ENCODE measurements around the gene BTG4. TPM values are rescaled to one million over a fixed set of nuclear protein-coding genes. Genes with fewer than 3 reads are reported as not detected.

The BTG4 gene
- total RNA-seq, 4 donors from 2014 or later: not detected

DNA sequence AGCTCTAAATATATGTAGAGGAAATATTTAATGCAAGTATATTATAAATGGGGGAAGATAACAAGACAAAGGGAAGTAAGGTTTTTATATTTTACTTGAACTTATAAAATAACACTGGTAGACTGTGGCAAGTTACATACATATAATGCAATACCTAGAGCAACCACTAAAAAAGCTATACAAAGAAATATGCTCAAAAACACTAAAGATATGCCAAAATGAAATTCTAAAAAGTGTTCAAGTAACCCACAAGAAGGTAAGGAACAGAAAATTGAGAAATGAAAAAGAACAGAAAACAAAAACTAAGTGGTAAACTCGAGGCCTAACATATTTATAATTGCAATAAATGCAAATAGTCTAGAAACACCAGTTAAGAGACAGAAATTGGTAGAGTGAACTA is 32.5 kb downstream of the BTG4 start:
- no peak for ATAC-seq
- 79% methylated on average over 1 of the region's 1 CpG; no CpG with 5 or more reads in 1 of the 2 donors for WGBS, 2 donors (ENCODE audit: low coverage in 1 of 2)

DNA sequence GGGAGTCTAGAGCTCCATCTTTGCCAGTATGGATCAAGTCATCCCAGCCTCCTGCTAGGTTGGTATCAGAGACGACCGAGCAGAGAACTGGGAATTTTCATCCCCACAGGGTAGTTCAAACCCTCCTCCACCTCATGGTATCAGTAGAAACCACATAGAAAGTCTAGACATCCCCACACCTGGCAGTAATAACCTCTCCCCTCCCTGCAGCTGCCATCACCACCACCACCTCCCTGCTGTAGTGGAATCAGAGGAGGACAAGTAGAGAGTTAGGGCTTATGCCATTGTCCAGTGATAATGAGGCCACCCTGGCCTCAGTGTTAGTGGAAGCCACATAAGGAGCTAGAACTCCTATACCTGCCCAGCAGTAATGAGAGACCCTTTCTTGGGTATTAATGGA is 34.3 kb downstream of the BTG4 start:
- Histone ChIP-seq H3K4me1 (no peaks in the 10 kb centered on the region), H3K9me3 (peaks cover 0 to 20% (median 0%) of the 10 kb centered on the region in 3 donors), H3K36me3 (no peaks in the 10 kb centered on the region), H3K27ac (no peak overlapping the region), H3K27me3 (no peaks in the 10 kb centered on the region), H3K4me3 (no peak overlapping the region)
- TF ChIP-seq POLR2AphosphoS5 (IDR thresholded peaks at IDR 0.05) (no peak), POLR2A (IDR thresholded peaks at IDR 0.05) (no peak)
- TF ChIP-seq, protein P1, sequence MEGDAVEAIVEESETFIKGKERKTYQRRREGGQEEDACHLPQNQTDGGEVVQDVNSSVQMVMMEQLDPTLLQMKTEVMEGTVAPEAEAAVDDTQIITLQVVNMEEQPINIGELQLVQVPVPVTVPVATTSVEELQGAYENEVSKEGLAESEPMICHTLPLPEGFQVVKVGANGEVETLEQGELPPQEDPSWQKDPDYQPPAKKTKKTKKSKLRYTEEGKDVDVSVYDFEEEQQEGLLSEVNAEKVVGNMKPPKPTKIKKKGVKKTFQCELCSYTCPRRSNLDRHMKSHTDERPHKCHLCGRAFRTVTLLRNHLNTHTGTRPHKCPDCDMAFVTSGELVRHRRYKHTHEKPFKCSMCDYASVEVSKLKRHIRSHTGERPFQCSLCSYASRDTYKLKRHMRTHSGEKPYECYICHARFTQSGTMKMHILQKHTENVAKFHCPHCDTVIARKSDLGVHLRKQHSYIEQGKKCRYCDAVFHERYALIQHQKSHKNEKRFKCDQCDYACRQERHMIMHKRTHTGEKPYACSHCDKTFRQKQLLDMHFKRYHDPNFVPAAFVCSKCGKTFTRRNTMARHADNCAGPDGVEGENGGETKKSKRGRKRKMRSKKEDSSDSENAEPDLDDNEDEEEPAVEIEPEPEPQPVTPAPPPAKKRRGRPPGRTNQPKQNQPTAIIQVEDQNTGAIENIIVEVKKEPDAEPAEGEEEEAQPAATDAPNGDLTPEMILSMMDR (IDR thresholded peaks at IDR 0.05): no peak
- ATAC-seq: no peak
- WGBS, 2 donors (ENCODE audit: low coverage in 1 of 2): 90% methylated on average over 2 of the region's 2 CpGs; no CpG with 5 or more reads in 1 of the 2 donors

More for the DNA sequence above, 32.5 kb downstream of the BTG4 start:
- Histone ChIP-seq H3K4me3 (no peak overlapping the region), H3K36me3 (no peaks in the 10 kb centered on the region), H3K27ac (no peak overlapping the region), H3K27me3 (no peaks in the 10 kb centered on the region), H3K4me1 (no peaks in the 10 kb centered on the region), H3K9me3 (peaks cover 0 to 28% (median 0%) of the 10 kb centered on the region in 3 donors)
- no peak for TF ChIP-seq POLR2AphosphoS5 (IDR thresholded peaks at IDR 0.05)
- TF ChIP-seq, protein P1 (IDR thresholded peaks at IDR 0.05): no peak
- TF ChIP-seq POLR2A (IDR thresholded peaks at IDR 0.05): no peak

DNA sequence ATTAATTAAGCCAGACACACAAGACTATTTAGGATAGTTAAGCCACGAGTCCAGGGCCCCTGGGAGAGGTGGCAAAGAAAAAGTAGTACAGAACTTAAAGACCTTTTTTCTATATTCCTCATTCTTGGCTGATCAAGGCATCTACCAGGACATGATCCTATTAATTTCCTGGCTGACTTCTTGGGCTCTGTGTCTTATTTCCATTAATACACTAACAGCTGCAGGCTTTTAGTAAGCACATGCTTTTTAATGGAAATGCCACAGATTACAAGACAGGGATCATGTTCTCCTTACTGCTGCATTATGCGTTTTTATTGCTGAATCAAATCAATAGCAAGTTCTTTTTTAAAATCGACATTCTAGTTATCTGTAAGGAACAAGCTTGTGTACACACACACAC is 35.2 kb downstream of the BTG4 start:
- 37 to 56% methylated on average over 3 of the region's 3 CpGs for WGBS, 2 donors (ENCODE audit: low coverage in 1 of 2)

DNA sequence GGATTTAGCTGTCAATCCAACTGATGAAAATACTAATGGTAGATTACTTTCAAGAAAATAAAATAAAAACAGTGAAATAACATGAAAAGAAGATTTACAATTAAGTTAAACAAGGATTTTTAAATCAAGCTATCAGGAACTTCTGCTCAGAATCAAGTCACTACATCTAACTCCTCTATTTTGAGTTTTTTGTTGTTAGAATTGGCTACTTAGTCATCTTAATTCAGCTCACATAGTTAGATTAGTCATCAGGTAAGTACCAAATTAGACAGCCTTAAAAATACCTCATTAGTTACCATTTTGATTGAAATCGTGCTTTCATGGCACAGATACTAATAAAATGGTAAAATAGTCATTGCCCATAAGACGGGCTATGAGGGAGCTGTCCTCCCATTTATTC is 35.8 kb downstream of the BTG4 start:
- TF ChIP-seq, protein P1 (IDR thresholded peaks at IDR 0.05): no peak
- TF ChIP-seq POLR2AphosphoS5 (IDR thresholded peaks at IDR 0.05) (no peak), POLR2A (IDR thresholded peaks at IDR 0.05) (no peak), EP300 (IDR thresholded peaks at IDR 0.05) (no peak)
- Histone ChIP-seq H3K4me1 (no peaks in the 10 kb centered on the region), H3K9me3 (peaks cover 0 to 15% (median 0%) of the 10 kb centered on the region in 3 donors), H3K36me3 (no peaks in the 10 kb centered on the region), H3K27me3 (no peaks in the 10 kb centered on the region), H3K27ac (no peak overlapping the region), H3K4me3 (no peak overlapping the region)
- 34 to 100% methylated on average over 1 to 2 of the region's 2 CpGs for WGBS, 2 donors (ENCODE audit: low coverage in 1 of 2)
- no peak for ATAC-seq

More for the DNA sequence above, 35.2 kb downstream of the BTG4 start:
- TF ChIP-seq, protein P1 (IDR thresholded peaks at IDR 0.05): no peak
- TF ChIP-seq POLR2AphosphoS5 (IDR thresholded peaks at IDR 0.05) (no peak), POLR2A (IDR thresholded peaks at IDR 0.05) (no peak), EP300 (IDR thresholded peaks at IDR 0.05) (no peak)
- Histone ChIP-seq H3K4me1 (no peaks in the 10 kb centered on the region), H3K9me3 (peaks cover 0 to 15% (median 0%) of the 10 kb centered on the region in 3 donors), H3K36me3 (no peaks in the 10 kb centered on the region), H3K4me3 (no peak overlapping the region), H3K27me3 (no peaks in the 10 kb centered on the region), H3K27ac (no peak overlapping the region)
- ATAC-seq: no peak

DNA sequence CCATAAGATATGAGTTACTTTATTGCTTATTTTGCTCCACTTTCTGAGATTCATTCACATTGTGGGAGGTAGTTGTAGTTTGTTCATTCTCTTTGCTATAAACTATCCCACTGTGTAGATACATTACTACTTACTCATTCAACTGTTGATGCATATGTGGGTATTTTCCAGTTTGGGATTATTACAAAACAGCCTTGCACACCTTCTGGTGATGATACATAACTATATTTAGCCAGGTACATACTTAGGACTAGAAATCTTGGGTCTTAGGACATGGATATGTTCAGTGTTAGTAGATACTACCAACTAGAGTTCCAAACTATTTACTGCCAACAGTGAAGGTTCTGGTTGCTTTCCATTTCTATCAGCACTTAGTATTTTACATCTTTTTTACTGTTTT is 37.8 kb downstream of the BTG4 start:
- H3K9me3 ChIP-seq: peaks cover 0 to 8% (median 0%) of the 10 kb centered on the region in 3 donors
- no peak overlapping the region for H3K4me3 ChIP-seq
- no peaks in the 10 kb centered on the region for H3K36me3 ChIP-seq
- ATAC-seq: no peak
- H3K27me3 ChIP-seq: no peaks in the 10 kb centered on the region
- no peaks in the 10 kb centered on the region for H3K4me1 ChIP-seq
- H3K27ac ChIP-seq: no peak overlapping the region
- TF ChIP-seq, protein P1 (IDR thresholded peaks at IDR 0.05): no peak

Data from gastroesophageal sphincter (tissue), 4 donors.